K562 (cell line): ENCODE results near the gene ATXN3L. TPM values are rescaled to one million over a fixed set of nuclear protein-coding genes. Genes with fewer than 3 reads are reported as not detected.
"Not testable (repeated sequence)": the region's sequence is repeated elsewhere in the genome, so short reads cannot be mapped to it uniquely, and the experiment has no call there.

Source experiments
- ATAC-seq: fragments of 200-7000 bp; cut with Tn5 transposase; 3 replicates; pipeline ENCODE4 v1.9.1; 2020; ENCODE audit warnings: moderate library complexity
- BruUV-seq: library from RNA; stranded (reverse); fragments of 400-500 nt; replicated peaks from 2 replicates; lab custom pipeline; 2021; lab: Mats Ljungman, UMichigan
- CTCF ChIA-PET: fragments of 300-600 bp; formaldehyde crosslinking; extraction: SDS; loops from one replicate; lab custom pipeline; 2021; ENCODE audit warnings: low intra/inter-chr PET ratio; lab: Yijun Ruan, JAX
- POLR2A ChIA-PET: fragments of 300-600, 350-650 bp; sonication (Branson Sonifier 250); formaldehyde crosslinking; extraction: SDS; loops from one replicate; lab custom pipeline; 2021; ENCODE audit warnings: antibody characterized with exemption, inconsistent platforms; lab: Yijun Ruan, JAX
- DNase-seq, 4 experiments: peaks; one replicate each; pipeline versions ENCODE4 v3.0.0 to v3.0.0-alpha.2; 2011 to 2018; ENCODE audit warnings: low spot score in 3 of 4, mixed read lengths in 3 of 4; ENCODE audit errors: extremely low read depth in 1 of 4
- FAIRE-seq: peaks from 2 replicates; lab custom pipeline; 2011; peaks lifted over from hg19 to GRCh38; lab: Jason Lieb, UNC
- H2AFZ ChIP-seq: 2 replicates; pipeline ENCODE4 v1.6.0; 2011; ENCODE audit warnings: low read depth, low read length, control low read depth, inconsistent platforms
- H3K27ac ChIP-seq: fragments of 200-600 bp; 3 replicates; pipeline ENCODE4 v1.8.0; 2011; ENCODE audit warnings: low read depth, mild to moderate bottlenecking, control low read depth, inconsistent platforms, low read length, moderate library complexity, mixed read lengths; ENCODE audit errors: extremely low read depth
- H3K27me3 ChIP-seq, 2 experiments: fragments of 300-600 bp in 1 of 2; 2 replicates in 1 of 2; 3 replicates in 1 of 2; pipeline versions ENCODE4 v1.6.0 to v1.8.0; 2011; ENCODE audit warnings: inconsistent platforms in 2 of 2, low read length in 2 of 2, mild to moderate bottlenecking in 1 of 2, mixed read lengths in 1 of 2, moderate library complexity in 1 of 2; ENCODE audit not compliant: control insufficient read depth in 2 of 2, insufficient read depth in 2 of 2
- H3K36me3 ChIP-seq: fragments of 300-600 bp; 3 replicates; pipeline ENCODE4 v1.8.0; 2011; ENCODE audit warnings: mild to moderate bottlenecking, low read length, inconsistent platforms; ENCODE audit not compliant: control insufficient read depth, insufficient read depth
- H3K4me1 ChIP-seq, 2 experiments: fragments of 200-600 bp in 1 of 2; replicated peaks in 1 of 2; 2 replicates in 1 of 2; 3 replicates in 1 of 2; pipeline versions ENCODE4 v1.5.1 to v1.8.0; 2011; ENCODE audit warnings: inconsistent platforms in 2 of 2, low read length in 2 of 2, mild to moderate bottlenecking in 1 of 2, mixed read lengths in 1 of 2, moderate library complexity in 1 of 2; ENCODE audit not compliant: control insufficient read depth in 2 of 2, insufficient read depth in 2 of 2
- H3K4me2 ChIP-seq: 2 replicates; pipeline ENCODE4 v1.6.1; 2011; ENCODE audit warnings: low read length, control low read depth, inconsistent platforms, mixed read lengths; ENCODE audit not compliant: insufficient read depth
- H3K4me3 ChIP-seq: fragments of 200-600 bp; sonication (generic), shearing (Covaris generic); 2 replicates; pipeline ENCODE4 v1.5.1; 2016; ENCODE audit warnings: control low read depth, inconsistent platforms
- H3K79me2 ChIP-seq: fragments of 200-600 bp; 3 replicates; pipeline ENCODE4 v1.8.0; 2011; ENCODE audit warnings: low read length, inconsistent platforms; ENCODE audit not compliant: control insufficient read depth, insufficient read depth
- H3K9ac ChIP-seq, 2 experiments: 2 replicates each; pipeline versions ENCODE4 v1.6.0 to v1.6.1; 2011; ENCODE audit warnings: low read depth in 2 of 2, low read length in 2 of 2, control low read depth in 1 of 2, inconsistent platforms in 1 of 2, mild to moderate bottlenecking in 1 of 2, mixed read lengths in 1 of 2; ENCODE audit not compliant: insufficient read depth in 1 of 2
- H3K9me1 ChIP-seq: one replicate; pipeline ENCODE4 v1.6.0; 2011; ENCODE audit warnings: inconsistent platforms, mild to moderate bottlenecking, low read length, moderate library complexity; ENCODE audit not compliant: control insufficient read depth, insufficient read depth
- H3K9me3 ChIP-seq: replicated peaks from 2 replicates; pipeline ENCODE4 v1.5.1; 2011; ENCODE audit warnings: low read depth, low read length, inconsistent platforms; ENCODE audit not compliant: control insufficient read depth, insufficient read depth
- H4K20me1 ChIP-seq: replicated peaks from 2 replicates; pipeline ENCODE4 v1.6.1; 2011; ENCODE audit warnings: low read length, inconsistent platforms, mixed read lengths; ENCODE audit not compliant: control insufficient read depth, insufficient read depth
- ARID1B ChIP-seq: fragments of 450-650 bp; IDR thresholded peaks from 2 replicates; pipeline ENCODE4 v1.6.1; 2016; ENCODE audit warnings: antibody characterized with exemption, mild to moderate bottlenecking, inconsistent platforms
- ATF7 ChIP-seq: fragments of 450-650 bp; IDR thresholded peaks from 2 replicates; pipeline ENCODE4 v1.7.1; 2014; ENCODE audit warnings: mild to moderate bottlenecking, moderate library complexity
- FOSL1 ChIP-seq: fragments of 200-800 bp; sonication (Bioruptor generic); conservative IDR thresholded peaks from 2 replicates; pipeline ENCODE4 v1.6.1; 2016; ENCODE audit warnings: missing genetic modification characterization, missing compliant biosample characterization
- JUND ChIP-seq, 2 experiments: IDR thresholded peaks; 2 replicates in 1 of 2; 3 replicates in 1 of 2; pipeline ENCODE4 v1.6.1; 2011; ENCODE audit warnings: borderline replicate concordance in 2 of 2, low read depth in 2 of 2, low read length in 2 of 2, improper control_type of control experiment in 1 of 2, missing biosample characterization in 1 of 2, missing genetic modification characterization in 1 of 2, missing genetic modification reagents in 1 of 2
- MNT ChIP-seq, 2 experiments: fragments of 450-650 bp; conservative IDR thresholded peaks; 2 replicates each; pipeline ENCODE4 v1.6.1; 2017; ENCODE audit warnings: mild to moderate bottlenecking in 2 of 2, moderate library complexity in 2 of 2
- NFE2 ChIP-seq: IDR thresholded peaks from 2 replicates; pipeline ENCODE4 v1.6.1; 2014; ENCODE audit warnings: antibody characterized with exemption, low read depth
- NRF1 ChIP-seq, 2 experiments: fragments of 450-650 bp; IDR thresholded peaks in 1 of 2; conservative IDR thresholded peaks in 1 of 2; 2 replicates each; pipeline ENCODE4 v1.6.1; 2014; ENCODE audit warnings: mild to moderate bottlenecking in 2 of 2
- WGBS: fragments of 100-300 bp; shearing (Covaris generic); methylation state at CpG from one replicate; pipeline ENCODE4 v1.1.6; 2016; ENCODE audit warnings: low coverage, mixed read lengths; ENCODE audit not compliant: insufficient coverage; ENCODE audit errors: missing lambda C conversion rate; 5-methylcytosine and 5-hydroxymethylcytosine counted together
- in situ Hi-C: fragments of 300-500 bp; cut with MboI; formaldehyde crosslinking; loops from 4 replicates; pipeline ENCODE4 v1.15.0; 2018; ENCODE audit warnings: inconsistent platforms, mixed read lengths
- intact Hi-C: fragments of 100-400 bp; cut with micrococcal nuclease; formaldehyde crosslinking; loops from 2 replicates; pipeline ENCODE4 v1.14.2; 2022
- polyA plus RNA-seq, 8 experiments: library from polyadenylated mRNA; depleted of rRNA in 4 of 8; stranded (reverse) in 5 of 8; unstranded in 3 of 8; fragments of >200 nt; fragmentation: Nextera tagmentation in 2 of 8; fragmentation: Illumina TruSeq in 1 of 8; extraction: Ambion mirVana in 2 of 8; extraction: Trizol in 1 of 8; gene quantifications; 2 replicates each; pipeline versions ENCODE4 v1.2.1 to v1.2.3, GENCODE V29; 2011 to 2014; ENCODE audit warnings: inconsistent platforms in 1 of 8, missing spikeins in 1 of 8
- total RNA-seq, 7 experiments: library from RNA; depleted of rRNA in 6 of 7; stranded (reverse); fragments of >200 nt in 6 of 7; fragmentation: Illumina TruSeq in 2 of 7; extraction: Trizol in 2 of 7; gene quantifications; 2 replicates each; pipeline versions ENCODE4 v1.2.1 to v1.2.3, GENCODE V29; 2011 to 2021; ENCODE audit warnings: low replicate concordance in 1 of 7

Gene ATXN3L
- total and polyA plus RNA-seq, 9 of the 15 experiments (the other 6 are each of a cell fraction or from before 2014, with no cell fraction given) = 0.04 to 0.31 TPM; not detected in 7

- BruUV-seq; H4K20me1 ChIP-seq; H3K9ac ChIP-seq; FAIRE-seq; intact Hi-C loops; CTCF ChIA-PET; in situ Hi-C loops; H3K9me3 ChIP-seq; H2AFZ ChIP-seq; TF ChIP-seq JUND (tag; IDR thresholded peaks at IDR 0.05; ENCODE audit: borderline replicate concordance, low read depth, low read length): not testable (repeated sequence)
- H3K27ac ChIP-seq = peak overlapping the region; percentile 33; the same call in 2 of the 3 replicates
- TF ChIP-seq JUND (IDR thresholded peaks at IDR 0.05; ENCODE audit: borderline replicate concordance, low read depth, low read length) (peak; percentile 26; the same call in 1 of the 2 replicates), NRF1 (conservative IDR thresholded peaks at IDR 0.05 in 1 of 2, IDR thresholded peaks at IDR 0.05 in 1 of 2) (0 out of 4 replicates have a peak, but pooled peaks of 1 of the 2 experiments have one; percentile 12), FOSL1 (tag) (peak; percentile 69), ATF7 (0 out of 2 replicates have a peak, but pooled peaks have one; percentile 23), ARID1B (0 out of 2 replicates have a peak, but pooled peaks have one; percentile 8), NFE2 (peak; percentile 4; the same call in 1 of the 2 replicates), MNT (conservative IDR thresholded peaks at IDR 0.05) (0 out of 4 replicates have a peak, but pooled peaks of 1 of the 2 experiments have one; percentile 38)
- TF ChIP-seq, all 486 proteins: peak for 7; not testable (repeated sequence) for 479
- peak; percentile 65 for ATAC-seq
- not testable (repeated sequence) for H3K4me2 ChIP-seq, H3K9me1 ChIP-seq, H3K4me3 ChIP-seq, H3K27me3 ChIP-seq
- WGBS = 12% methylated on average over 2 of the region's 2 CpGs
- POLR2A ChIA-PET = interaction anchor here (1.0 to 1.7 kb wide), 6 partner anchors 10 to 356 kb away, joined by 3 to 10 read pairs (median 3); partner anchors contain the start of gene TMSB4X
- H3K79me2 ChIP-seq = peaks cover 85% of the 10 kb centered on the region
- peaks cover 3 to 10% of the 10 kb centered on the region in 2 experiments; a peak in 3 of 5 replicates for H3K4me1 ChIP-seq
- peak in 1 of 4 experiments; percentile 54 for DNase-seq
- peaks cover 63% of the 10 kb centered on the region; the same call in 2 of the 3 replicates for H3K36me3 ChIP-seq
Observed at GRCh38 chrX:13303248-13303647, 16.6 kb downstream of the ATXN3L start.
